ENCODE measurements around the gene C10orf90. TPM values are rescaled to one million over a fixed set of nuclear protein-coding genes. Genes with fewer than 3 reads are reported as not detected.

C10orf90 gene
- total RNA-seq, 1 experiment from 2014 or later, result not detected

DNA sequence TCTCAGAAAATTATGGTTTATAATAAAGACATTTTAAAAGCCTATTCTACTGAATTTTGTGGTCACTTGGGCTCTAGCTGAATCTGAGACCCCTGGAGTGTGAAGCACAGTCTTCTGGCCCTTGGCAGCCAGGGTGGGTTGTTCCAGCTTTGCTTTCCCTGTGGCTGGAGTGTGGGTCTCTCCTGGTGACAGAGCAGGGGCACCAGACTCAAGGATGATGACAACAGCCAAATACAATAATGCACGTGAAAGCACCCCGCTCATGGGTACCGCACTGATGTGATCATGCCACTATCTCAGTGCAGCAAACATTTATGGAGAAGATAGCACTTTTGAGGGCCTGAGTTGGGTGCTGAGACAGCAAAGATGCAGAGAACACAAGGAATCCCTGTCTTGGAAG, 147.4 kb downstream of the C10orf90 start:
- TF ChIP-seq, protein P1, sequence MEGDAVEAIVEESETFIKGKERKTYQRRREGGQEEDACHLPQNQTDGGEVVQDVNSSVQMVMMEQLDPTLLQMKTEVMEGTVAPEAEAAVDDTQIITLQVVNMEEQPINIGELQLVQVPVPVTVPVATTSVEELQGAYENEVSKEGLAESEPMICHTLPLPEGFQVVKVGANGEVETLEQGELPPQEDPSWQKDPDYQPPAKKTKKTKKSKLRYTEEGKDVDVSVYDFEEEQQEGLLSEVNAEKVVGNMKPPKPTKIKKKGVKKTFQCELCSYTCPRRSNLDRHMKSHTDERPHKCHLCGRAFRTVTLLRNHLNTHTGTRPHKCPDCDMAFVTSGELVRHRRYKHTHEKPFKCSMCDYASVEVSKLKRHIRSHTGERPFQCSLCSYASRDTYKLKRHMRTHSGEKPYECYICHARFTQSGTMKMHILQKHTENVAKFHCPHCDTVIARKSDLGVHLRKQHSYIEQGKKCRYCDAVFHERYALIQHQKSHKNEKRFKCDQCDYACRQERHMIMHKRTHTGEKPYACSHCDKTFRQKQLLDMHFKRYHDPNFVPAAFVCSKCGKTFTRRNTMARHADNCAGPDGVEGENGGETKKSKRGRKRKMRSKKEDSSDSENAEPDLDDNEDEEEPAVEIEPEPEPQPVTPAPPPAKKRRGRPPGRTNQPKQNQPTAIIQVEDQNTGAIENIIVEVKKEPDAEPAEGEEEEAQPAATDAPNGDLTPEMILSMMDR (conservative IDR thresholded peaks at IDR 0.05), result no peak
- H3K36me3 Mint-ChIP-seq (ENCODE audit: insufficient read depth in 1 of 3, low read depth in 3 of 3), result no peaks in the 10 kb centered on the region; a peak in 2 of 7 replicates

More for the DNA sequence above, 147.4 kb downstream of the C10orf90 start:
- Histone ChIP-seq H3K4me1 (ENCODE audit: insufficient read depth, low read length) (no peaks in the 10 kb centered on the region), H2BK5ac (ENCODE audit: insufficient read length, low read length) (no peak overlapping the region), H2AFZ (ENCODE audit: low read length) (no peak overlapping the region), H3K9me3 (ENCODE audit: control insufficient read depth, low read depth, low read length) (no peaks in the 10 kb centered on the region), H2BK12ac (ENCODE audit: insufficient read length, low read depth, low read length) (no peak overlapping the region), H3K23ac (ENCODE audit: insufficient read length, low read depth, low read length) (no peak overlapping the region), H4K91ac (ENCODE audit: insufficient read length, low read depth, low read length) (no peak overlapping the region), H2BK120ac (ENCODE audit: low read depth, low read length, poor library complexity, severe bottlenecking) (no peak overlapping the region), H3K79me1 (ENCODE audit: insufficient read depth, low read depth, low read length, poor library complexity, severe bottlenecking) (no peaks in the 10 kb centered on the region), H2BK15ac (ENCODE audit: low read depth, low read length) (no peak overlapping the region), H3K9ac (ENCODE audit: extremely low read depth, insufficient read length, low read length) (no peak overlapping the region), H3K27me3 (ENCODE audit: insufficient read depth, low read length) (no peaks in the 10 kb centered on the region), H3K4me2 (ENCODE audit: insufficient read depth, insufficient read length, low read length) (no peak overlapping the region), H3K79me2 (ENCODE audit: insufficient read depth, low read length) (no peaks in the 10 kb centered on the region), H3K18ac (ENCODE audit: insufficient read length, low read depth, low read length) (no peak overlapping the region), H3K4ac (ENCODE audit: low read depth, low read length) (no peak overlapping the region), H3K23me2 (ENCODE audit: insufficient read length, low read depth, low read length, poor library complexity, severe bottlenecking) (no peaks in the 10 kb centered on the region), H3T11ph (ENCODE audit: low read length) (no peak overlapping the region), H3K27ac (ENCODE audit: insufficient read length, low read depth, low read length) (no peak overlapping the region), H3K14ac (ENCODE audit: insufficient read depth, low read length) (no peak overlapping the region), H4K20me1 (ENCODE audit: control insufficient read depth, insufficient read depth, insufficient read length) (no peaks in the 10 kb centered on the region), H2AK5ac (ENCODE audit: insufficient read length, low read length) (no peak overlapping the region), H2BK20ac (ENCODE audit: low read depth, low read length, poor library complexity, severe bottlenecking) (no peak overlapping the region), H4K8ac (replicated peaks; ENCODE audit: insufficient read length, low read depth, low read length) (no peak overlapping the region), H3K56ac (ENCODE audit: insufficient read length, low read depth, low read length) (no peak overlapping the region), H4K5ac (ENCODE audit: insufficient read length, low read depth, low read length) (no peak overlapping the region)
- no CpG with 5 or more reads among the region's 3 CpGs for WGBS (ENCODE audit: extremely low coverage, insufficient read length, low lambda C conversion rate)
- H3K27me3 Mint-ChIP-seq (ENCODE audit: low read depth), result peaks cover 2% of the 10 kb centered on the region
- no peaks in the 10 kb centered on the region; a peak in 2 of 5 replicates for H3K9me3 Mint-ChIP-seq
- no peak for DNase-seq
- peaks cover 7 to 9% of the 10 kb centered on the region in 2 experiments for H3K4me1 Mint-ChIP-seq
- H3K27ac Mint-ChIP-seq, result no peak overlapping the region
- no peak overlapping the region for H3K4me3 Mint-ChIP-seq

Measured in H9 (cell line).